Stimulated activated CD8-positive, alpha-beta memory T cell treated with anti-CD3 and anti-CD28 coated beads, Interleukin-2, amount 100 ng/mL, for 48 hours (primary cell): Measurements from ENCODE around the gene ELMO1.
"Not testable (repeated sequence)": the region's sequence is repeated elsewhere in the genome, so short reads cannot be mapped to it uniquely, and the experiment has no call there.

ENCODE experiments used
- DNase-seq, 2 donors: peaks; one replicate each; pipeline ENCODE4 v3.0.0-alpha.2; 2020; ENCODE audit warnings: low read depth in 2 of 2

ELMO1 gene

DNA sequence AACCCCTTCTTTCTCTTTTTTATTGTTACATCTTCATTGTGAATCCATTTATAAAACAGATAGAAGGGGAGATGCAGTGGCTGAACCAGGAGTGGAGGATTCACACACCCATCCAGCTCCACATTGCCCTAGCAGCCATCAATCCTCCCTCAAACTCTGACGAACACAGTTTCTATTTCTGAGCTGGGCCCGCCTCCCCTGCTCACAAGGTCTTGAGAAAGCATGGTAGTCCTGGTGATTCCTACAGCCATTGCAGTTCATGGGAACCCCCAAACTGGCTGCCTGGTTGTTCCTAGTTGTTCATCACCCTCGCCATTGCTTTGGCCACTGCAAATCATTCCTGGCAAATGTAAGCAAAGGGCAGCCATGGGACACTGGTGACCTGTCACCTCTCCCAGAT, 465.9 kb downstream of the ELMO1 start:
- DNase-seq = no peak

DNA sequence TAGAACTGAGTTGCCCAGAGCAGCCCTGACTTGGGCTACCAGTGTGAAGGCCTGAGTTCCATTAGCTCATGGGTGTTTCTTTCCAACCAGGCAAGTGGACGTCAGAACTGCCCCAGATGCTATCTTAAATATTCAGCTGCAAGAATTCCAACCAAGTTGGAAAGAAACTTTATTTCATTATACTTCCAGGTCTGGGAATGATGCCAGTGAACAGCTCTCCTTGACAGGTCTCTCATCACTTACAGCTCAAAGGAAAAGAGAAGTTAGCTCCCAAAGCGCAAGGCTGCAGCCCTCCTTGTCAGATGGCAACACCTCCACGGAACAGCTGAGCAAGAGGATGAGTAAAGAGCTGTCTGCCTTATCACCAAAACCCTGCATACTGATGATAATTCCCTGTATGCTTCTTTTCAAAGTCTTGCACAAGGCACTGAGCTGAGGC, 468.8 kb downstream of the ELMO1 start:
- DNase-seq = no peak

DNA sequence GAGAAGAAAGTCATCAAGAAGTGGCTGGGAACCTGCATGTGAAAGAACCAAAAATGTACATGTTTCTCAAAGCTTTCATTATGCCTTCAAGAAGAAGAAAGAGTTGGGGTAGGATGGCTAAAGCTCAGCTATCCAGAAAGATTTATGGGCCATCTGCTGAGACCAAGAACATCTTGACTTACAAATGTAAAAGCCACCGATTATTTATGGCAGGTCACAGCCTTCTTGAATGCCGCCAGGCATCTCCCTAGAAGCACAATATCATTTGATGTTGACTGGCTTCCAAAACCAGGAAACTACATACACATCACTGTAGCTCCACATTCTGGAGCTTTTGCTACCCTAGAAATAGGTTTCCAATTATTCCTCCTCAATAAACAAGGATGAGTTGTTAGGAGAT, 470.2 kb downstream of the ELMO1 start:
- DNase-seq = no peak

DNA sequence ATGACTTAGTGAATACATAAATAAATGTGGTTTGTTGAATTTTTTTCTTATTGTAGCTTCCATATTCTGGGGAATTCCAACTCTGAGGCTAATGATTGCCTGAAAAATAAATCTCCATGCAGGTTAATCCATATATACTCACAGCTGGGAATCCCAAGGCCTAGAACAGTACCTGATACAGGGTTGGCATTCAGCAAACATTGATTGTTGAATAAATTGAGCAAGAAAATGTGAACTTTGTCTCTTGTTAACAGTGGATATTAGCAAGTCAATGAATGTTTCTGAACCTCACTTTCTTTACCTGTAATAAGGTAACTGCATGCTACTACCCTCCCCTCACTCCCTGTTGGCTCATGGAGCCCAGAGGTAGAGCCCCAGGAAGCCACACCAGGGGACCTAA, 470.8 kb downstream of the ELMO1 start:
- DNase-seq = no peak

DNA sequence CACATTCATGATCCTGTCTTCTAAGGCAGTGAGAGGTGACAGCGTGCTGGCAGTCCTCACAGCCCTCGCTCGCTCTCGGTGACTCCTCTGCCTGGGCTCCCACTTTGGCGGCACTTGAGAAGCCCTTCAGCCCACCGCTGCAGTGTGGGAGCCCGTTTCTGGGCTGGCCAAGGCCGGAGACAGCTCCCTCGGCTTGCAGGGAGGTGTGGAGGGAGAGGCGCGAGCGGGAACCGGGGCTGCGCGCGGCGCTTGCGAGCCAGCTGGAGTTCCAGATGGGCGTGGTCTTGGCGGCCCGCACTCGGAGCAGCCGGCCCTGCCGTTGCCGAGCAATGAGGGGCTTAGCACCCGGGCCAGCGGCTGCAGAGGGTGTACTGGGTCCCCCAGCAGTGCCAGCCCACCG, 475.1 kb downstream of the ELMO1 start:
- DNase-seq = not testable (repeated sequence)

DNA sequence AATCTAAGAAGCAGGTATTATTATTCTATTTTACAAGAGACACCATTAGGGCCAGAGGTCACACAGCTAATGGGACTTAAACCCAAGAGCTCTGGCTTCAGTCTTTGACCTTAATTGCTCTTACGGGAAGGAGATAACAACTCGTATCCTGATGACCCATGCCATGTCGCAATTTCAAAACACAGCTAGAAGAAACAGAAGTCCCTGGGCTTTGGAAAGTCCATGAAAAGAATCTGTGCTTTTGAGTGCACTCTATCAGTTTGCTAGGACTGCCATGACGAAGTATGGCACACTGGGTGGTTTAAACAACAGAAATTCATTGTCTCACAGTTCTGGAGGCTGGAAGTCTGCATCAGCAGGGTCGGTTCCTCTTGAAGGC, 476.5 kb downstream of the ELMO1 start:
- DNase-seq = no peak

DNA sequence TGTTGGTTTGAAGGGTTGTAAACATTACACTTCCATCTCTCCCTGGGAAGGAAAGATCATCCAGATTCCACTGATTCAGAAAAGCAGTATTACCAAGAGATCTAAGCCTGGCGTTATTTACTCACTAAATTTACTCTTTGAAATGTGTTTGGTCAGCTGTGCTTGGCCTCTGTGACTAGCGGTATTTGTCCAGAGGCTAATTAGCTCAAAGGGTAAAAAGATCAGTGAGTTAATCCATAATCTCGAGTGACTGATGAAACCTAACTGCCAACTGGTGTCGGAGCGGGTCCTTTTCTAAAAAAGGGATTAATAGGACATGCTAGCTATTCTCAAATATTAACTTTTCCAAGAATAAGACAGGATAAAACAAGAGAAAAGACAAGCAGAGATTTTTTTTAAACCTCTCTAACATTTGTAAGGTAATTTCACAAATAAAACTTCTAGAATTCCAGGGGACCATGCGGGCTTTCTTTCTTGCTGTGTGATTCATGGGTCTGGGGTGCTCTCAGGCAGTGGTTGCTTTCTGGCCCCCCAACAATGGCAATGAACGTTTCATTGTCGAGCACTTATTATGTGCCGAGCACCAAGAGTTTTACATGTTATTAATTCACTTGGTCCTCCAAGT, 477.0 kb downstream of the ELMO1 start:
- no peak for DNase-seq

DNA sequence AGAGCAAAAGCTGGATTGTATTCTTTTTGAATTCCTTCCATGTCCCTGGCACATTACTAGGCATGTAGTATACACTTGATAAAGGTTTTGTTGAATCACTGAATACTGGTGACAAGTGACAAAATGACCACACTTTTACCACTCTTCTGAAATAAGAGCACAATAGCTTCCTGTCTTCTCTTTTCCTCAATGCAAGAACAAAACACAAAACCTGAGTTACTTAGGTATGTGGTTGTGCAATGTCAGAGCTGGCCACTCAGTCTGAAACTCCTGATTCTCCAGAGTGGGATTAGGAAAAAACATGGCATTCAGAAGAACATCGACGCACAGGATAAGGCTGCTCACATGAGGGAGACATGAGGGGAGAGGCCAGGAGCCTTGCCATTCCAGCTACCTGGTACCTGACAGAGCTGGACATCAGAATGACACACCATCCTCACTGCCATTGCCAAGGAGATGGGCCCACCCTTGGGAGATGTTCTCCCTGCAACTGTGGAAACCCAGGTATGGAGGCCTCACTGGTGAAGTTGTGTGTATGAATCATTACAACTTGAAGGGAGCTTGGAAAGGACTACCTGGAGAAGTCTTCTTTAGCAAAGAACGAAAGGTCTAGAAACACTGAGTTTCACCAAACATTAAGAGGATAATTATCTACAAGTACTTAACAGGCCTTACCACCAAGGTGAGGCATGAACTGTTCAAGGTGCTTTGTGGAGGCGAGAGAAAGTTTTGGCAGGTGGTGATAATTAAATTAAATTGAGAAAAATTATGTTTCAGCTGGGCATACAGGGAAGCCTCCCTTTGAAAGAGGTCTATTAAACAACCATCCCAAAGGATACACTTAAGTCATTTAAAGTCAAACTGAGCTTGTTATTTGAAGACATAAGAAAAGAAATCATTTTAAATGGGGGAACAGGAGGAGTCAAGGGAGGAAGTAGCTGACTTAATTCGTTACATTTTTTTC, 477.8 kb downstream of the ELMO1 start:
- no peak for DNase-seq

DNA sequence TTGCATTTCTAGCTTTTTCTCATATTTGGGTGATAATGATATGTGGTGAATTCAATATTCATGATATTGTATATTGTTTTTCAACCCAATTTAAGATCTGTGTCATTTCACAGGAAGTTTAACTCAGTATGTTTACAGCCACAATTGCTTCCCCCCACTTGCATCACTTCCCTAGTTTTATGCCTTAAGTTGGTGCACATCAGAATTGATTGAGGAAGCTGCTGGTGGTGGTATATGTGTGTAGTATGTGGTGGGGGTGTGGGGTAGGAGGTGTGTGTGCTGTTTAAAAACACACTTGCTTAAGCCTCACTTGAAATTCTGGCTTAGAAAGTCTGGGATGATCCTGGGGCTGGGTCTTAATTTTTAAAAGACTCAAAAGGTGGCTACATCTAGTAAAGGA, 479.3 kb downstream of the ELMO1 start:
- no peak for DNase-seq

DNA sequence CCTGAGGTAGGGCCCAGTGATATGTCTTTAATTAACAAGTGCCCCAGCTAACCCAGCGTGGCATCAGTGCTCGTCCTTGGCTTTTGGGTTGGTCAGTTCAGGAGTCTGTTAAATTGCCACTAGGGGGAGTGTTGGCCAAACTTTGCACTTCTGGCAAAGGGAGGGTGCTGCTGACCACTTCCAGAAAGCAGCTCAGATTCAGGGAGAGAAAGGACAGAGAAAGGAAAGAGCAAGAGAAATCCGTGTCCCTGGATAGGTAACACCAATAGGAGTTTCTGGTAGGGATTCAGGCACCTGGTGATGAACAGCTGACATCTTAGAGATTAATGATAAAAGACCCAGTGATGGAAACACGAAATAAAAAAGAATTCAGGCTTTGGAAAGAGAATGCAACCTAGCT, 481.3 kb downstream of the ELMO1 start:
- DNase-seq = no peak

DNA sequence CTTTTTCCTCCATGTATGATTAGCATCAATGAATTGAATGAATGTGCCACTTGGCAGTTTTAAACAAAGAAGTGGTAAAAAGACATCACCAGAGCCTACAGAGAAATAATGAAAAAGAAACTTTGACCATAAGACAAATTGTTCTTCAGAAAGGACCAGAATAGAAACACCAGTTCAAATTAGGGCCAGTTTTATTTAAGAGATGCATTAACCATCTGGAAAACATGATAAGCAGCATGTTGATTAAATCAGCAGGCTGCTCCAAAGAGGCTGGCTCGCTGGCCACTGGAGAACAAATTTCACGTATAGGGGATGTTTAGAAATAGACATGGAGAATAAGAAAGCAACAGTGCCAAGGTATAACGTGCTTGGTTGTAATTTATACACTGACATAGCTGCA, 482.0 kb downstream of the ELMO1 start:
- DNase-seq = no peak

DNA sequence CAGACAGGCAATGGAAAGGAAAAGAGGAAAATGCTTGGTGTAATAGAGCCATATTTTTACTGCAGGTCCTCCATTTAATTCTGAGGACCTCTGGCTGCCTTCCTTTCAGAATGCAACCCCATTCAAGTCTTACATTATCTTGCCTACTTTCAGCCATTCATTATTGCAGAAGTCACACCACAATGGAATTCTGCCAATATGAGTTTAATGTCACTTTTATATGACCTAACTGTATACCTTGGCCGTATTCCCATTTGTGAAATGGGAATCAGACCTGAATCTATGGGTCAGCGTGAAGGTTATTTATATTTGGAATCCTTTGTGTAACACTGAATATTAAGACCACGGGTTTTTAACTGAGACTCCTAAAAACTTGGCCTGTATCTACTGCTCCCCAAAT, 482.6 kb downstream of the ELMO1 start:
- no peak for DNase-seq

DNA sequence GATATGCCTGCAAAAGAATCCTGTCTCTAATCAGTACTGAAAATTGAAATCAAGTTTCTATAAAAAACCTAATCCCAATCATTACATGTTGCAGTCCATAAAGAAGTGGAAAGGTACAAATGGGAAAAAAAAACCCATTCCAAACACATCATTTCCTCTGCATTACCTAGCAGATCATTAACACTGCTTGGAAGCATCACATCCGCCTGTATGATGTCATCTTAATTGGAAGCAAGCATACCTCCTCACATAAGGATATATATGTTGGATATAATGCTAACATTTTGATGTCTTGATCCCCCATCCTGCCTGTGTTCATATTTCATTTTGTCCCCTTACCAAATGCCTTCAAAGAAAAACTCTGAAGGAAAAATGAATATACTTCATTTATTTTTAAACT, 483.0 kb downstream of the ELMO1 start:
- no peak for DNase-seq

DNA sequence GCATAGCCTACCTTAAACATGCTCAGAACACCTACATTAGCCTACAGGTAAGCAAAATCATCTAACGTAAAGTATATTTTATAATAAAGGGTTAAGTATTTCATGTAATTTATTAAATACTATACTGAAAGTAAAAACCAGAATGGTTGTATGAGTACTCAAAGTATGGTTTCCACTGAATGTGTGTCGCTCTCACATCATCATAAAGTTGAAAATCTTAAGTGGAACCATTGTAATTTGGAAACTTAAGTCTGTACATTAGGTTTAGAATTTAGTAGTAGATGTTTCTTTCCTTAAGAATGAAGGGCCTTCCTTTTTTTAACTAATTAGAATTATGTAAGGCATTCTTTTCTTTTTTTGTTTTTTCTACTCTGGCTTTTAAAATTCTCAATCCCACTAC, 484.4 kb downstream of the ELMO1 start:
- no peak for DNase-seq

DNA sequence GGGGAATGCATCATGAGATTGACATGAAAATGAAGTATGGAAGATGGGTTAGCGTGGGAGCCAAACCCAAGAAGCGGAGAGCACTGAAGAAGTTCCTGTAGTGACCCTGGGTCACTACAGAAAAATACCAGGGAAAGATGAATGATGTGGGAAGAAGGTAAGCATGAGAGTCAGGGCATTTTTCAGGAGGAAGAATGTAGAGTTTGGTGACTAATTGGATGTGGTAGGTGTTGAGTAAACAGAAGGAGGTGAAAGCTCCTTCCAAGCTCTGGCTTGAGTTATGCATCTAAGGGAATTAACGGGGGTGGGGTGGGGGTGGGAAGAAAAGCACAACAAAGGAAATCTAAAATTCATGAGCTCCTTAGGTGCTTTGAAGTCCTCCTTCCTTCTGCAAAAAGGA, 486.3 kb downstream of the ELMO1 start:
- DNase-seq = no peak

DNA sequence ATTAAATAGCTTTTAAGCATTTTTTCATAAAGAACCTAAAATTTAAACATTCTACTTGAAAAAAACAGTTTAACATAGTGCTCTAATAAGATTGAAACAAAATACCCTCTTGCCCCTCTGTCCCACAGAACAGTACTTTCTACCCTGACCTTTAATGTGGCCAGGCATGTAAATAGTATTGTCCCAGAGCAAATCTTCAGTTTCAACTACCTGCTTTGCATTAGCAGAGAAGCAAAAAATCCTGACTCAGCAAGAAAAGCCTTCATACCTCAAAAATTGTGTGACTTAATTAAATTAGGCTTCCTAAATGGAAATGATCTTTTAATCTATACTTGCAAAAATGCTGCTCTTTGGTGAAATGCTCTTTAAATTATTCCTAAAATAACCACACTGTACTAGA, 487.0 kb downstream of the ELMO1 start:
- no peak for DNase-seq

DNA sequence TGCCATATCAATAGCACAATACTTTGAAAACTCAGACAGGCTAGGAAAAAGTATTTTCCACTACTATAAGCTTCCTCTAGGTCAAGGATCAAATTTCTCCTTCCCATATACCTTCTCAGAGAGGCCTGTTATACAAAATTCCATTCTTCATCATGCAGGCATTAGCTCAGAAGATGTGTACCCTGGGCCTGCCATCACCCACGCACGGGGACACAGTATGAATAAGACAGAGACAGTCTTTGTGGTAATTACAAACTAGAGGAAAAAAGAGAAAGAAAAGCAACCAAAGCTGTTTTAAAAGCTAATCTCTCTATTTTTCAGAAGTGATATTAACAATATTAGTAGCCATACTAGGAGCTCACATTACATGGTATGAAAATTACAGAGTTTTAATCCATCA, 487.6 kb downstream of the ELMO1 start:
- DNase-seq = peak; percentile 11 to 14

DNA sequence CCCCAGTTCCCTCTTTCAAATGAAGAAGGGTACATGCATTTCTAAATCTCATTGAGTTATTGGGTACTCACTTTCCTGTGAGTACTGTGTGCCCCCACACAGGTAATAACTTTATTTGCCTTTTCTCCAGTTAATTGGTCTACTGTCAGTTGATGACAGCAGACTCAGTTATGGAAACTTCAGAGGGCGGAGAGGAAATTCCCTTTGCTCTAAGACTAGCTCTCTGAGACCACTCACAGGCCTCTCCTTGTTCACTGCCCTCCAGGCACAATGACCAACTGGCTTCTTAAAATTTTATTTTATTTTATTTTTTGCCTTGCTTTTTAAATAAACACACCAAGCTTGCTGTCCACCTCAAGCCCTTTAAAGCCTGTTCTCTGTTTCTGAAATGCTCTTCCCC, 488.6 kb downstream of the ELMO1 start:
- no peak for DNase-seq

DNA sequence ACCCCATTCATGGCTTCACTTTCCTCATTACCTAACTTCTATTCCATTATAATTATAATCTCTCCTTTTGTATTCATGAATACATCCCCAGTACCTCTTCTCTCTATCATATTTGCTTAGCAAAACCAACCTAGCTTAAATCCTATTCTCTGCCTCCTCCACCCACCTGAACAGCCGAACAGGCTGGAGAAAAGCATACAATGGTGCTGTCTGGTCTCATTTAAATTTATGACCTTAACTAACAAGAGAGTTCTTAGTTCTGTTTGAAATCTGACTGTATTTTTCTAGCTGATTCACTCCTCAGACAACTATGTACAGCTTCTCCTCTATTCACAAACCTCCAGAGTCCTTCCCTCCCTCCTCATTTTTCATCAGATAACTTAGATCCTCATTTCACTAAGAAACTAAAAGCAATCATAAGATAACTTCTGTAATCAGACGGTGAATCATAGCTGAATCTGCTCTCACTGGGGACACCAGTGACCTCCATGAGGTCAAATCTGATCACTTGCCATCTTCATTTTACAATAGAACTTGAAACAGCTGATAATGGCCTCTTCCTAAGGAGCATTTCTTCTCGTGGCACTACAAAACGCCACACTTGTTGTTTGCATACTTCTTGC, 490.4 kb downstream of the ELMO1 start:
- DNase-seq = no peak

DNA sequence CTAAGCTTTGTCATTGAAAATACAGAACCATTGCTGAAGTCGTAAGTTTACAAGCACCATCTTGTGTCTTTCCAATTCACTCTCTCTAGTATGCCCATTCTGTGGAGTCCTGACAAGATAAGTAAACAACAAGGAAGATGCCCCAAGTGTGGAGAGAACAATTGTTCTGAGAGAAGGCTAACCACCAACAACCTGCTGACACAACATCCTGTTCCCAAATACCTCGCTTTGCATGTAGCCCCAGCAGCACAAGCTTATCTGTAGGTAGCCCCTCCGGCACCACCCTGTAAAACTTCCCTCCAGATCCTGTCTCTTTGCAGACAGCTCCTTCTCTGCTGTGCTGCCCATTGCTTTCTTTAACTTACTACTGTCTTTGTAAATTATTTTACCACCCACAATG, 491.0 kb downstream of the ELMO1 start:
- no peak for DNase-seq

DNA sequence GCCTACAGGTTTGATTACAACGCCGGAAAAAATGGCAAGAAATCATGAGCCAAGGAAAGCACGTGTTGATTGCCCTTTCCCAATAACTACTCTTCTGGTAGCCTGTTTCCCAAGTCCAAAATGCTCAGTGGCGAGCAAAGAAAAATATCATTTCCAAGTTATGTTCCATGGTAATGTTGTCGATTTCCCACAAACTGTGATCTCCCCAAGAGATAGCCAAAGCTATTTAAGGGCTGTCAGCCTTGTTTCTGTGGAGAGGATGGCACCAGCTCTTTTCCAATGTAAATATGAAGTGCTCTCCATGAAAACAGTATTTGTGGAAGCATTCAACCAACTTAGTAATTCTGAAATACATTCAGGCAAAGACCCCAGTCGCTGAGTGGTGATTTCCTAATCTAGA, 491.9 kb downstream of the ELMO1 start:
- no peak for DNase-seq

DNA sequence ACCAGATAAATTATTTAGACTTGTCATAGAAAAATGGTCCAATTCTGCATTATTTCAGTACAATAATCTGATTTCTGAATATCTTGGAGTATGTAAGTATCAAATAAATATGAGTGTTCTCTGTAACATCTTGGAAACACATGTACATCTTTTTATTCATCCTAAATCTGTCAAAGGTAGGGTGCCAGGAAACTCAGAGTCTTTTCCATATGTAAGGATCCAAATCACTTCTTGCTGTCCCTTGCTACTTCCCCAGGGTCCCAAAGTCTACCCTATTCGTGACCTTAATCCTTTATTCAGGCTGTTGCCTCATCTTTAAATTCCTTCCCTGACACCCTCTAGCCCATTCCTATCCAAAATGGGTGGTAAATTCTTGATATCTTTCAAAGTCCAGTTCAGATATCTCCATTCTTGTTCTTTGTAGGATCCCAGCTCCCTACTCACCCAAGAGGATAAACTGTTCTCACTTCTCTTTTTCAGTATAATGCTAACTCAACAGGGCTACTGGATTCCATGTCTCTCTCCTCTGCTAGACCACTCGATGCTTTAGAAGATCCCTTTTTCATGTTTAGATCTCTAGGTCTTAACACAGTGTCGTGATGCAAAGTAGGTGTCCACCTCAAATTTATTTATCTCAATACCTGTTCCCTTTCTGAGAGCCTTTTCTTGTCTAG, 493.1 kb downstream of the ELMO1 start:
- DNase-seq = no peak
